Omental fat pad (tissue), 4 donors: Measurements from ENCODE around the gene SNPH. TPM values are rescaled to one million over a fixed set of nuclear protein-coding genes. Genes with fewer than 3 reads are reported as not detected.

ENCODE experiments used
- ATAC-seq: fragments of 150-250 bp; one replicate; pipeline ENCODE4 v1.9.1; 2016; ENCODE audit warnings: mild to moderate bottlenecking, moderate library complexity; ENCODE audit not compliant: low FRiP score
- DNase-seq: peaks from one replicate; pipeline ENCODE4 v3.0.0-alpha.2; 2019; ENCODE audit warnings: low spot score
- total RNA-seq, 4 donors: library from RNA; depleted of rRNA; stranded (reverse); fragments of >200 nt; gene quantifications; one replicate each; pipeline ENCODE4 v1.1.0, GENCODE V29; 2016
- TF ChIP-seq, protein P1 (sequence below), 3 donors: fragments of 450-650 bp; IDR thresholded peaks; one replicate each; pipeline ENCODE4 v1.5.1; 2016 to 2017; ENCODE audit warnings: antibody characterized with exemption in 3 of 3, mild to moderate bottlenecking in 3 of 3, moderate library complexity in 2 of 3

SNPH gene
- total RNA-seq, 4 donors from 2014 or later, result 2.0 to 3.9 (median 2.5) TPM

GRCh38 chr20:1229541-1229940 is 36.6 kb upstream of the SNPH start:
- DNase-seq (no peak), ATAC-seq (no peak)
- TF ChIP-seq, protein P1, sequence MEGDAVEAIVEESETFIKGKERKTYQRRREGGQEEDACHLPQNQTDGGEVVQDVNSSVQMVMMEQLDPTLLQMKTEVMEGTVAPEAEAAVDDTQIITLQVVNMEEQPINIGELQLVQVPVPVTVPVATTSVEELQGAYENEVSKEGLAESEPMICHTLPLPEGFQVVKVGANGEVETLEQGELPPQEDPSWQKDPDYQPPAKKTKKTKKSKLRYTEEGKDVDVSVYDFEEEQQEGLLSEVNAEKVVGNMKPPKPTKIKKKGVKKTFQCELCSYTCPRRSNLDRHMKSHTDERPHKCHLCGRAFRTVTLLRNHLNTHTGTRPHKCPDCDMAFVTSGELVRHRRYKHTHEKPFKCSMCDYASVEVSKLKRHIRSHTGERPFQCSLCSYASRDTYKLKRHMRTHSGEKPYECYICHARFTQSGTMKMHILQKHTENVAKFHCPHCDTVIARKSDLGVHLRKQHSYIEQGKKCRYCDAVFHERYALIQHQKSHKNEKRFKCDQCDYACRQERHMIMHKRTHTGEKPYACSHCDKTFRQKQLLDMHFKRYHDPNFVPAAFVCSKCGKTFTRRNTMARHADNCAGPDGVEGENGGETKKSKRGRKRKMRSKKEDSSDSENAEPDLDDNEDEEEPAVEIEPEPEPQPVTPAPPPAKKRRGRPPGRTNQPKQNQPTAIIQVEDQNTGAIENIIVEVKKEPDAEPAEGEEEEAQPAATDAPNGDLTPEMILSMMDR (IDR thresholded peaks at IDR 0.05), result no peak

DNA sequence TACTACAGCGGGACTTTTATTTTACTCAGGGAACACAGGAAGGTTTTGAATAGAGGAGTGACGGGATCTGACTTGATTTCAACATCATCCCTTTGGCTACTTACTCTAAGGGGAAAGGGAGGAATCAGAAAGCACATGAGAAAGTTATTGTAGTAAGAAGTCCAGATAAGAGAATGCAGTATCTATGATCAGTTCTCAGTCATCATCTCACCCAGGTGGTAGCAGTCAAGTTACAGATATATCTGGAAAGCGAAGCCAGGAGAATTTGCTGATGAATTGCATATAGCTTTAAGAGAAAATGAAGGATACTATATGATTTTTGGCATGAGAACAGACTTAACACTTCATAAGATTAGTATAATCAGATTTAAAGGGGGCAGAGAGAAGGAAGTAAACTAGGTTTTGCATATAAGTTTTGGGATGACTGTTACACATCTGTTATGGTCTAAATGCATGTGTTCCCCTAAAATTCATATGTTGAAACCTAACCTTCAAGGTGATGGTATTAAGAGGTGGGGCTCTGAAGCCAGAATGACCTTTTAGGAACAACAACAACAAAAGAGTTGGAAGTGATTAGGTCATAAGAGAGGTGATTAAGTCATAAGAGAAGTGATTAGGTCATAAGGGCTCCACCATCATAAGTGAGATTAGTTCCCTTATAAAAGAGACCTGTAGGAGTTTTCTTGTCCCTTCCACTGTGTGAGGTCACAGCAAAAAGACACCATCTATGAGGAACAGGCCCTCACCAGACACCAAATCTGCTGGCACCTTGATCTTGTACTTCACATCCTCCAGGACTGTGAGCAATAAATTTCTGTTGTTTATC is 33.6 kb upstream of the SNPH start:
- ATAC-seq, result no peak
- TF ChIP-seq, protein P1 (IDR thresholded peaks at IDR 0.05), result no peak
- DNase-seq, result no peak

DNA sequence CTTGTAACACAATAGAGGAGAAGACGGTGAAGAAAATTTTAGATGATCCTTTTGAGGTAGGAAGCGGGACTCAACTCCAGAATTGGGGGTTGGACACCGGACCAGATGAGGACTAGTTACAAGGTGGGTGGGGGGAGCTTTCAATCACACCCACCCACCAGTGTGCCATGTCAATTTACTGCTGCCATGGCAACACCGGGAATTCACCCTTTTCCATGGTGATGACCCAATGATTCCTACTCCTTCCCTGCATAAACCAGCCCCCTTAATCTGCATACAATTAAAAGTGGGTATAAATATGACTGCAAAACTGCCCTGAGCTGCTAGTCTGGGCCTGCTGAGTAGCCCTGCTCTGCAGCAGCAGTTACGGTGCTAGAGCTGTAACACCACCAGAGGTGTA is 25.5 kb upstream of the SNPH start:
- no peak for DNase-seq

DNA sequence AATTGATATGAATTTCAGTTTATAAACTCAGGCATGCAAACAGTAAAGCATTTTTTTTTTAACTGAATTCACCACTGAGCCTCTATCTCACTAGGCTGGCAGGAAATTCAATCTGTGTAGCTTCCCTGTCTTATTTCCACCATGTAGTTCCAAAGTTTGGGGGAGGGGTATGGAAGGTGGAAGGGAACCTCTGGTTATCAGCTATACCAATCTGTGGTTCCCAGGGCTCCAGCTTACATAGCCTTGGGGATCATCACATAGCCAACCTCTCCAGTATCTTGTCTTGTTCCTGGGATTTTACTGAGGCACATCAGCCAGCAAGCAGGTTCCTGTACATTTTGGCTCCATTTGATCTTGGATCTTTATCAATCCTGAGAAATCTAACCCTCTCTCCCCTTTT is 24.6 kb upstream of the SNPH start:
- TF ChIP-seq, protein P1 (IDR thresholded peaks at IDR 0.05), result no peak
- no peak for ATAC-seq
- no peak for DNase-seq

More for the DNA sequence above, 25.5 kb upstream of the SNPH start:
- no peak for ATAC-seq
- TF ChIP-seq, protein P1 (IDR thresholded peaks at IDR 0.05), result no peak

DNA sequence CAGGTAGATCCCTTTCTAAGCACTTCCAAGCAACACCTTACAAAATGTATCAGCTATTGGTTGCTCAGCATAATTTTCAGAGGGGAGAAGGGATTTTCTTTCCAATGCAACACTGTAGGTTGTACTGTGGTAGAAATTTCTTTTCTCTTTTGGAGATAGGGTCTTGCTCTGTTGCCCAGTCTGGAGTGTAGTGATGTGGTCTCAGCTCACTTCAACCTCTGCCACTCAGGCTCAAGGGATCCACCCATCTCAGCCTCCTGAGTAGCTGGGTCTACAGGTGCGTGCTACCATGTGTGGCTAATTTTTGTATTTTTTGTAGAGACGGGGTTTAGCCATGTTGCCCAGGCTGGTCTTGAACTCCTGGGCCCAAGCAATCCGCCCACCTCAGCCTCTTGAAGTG is 24.0 kb upstream of the SNPH start:
- DNase-seq (no peak), ATAC-seq (no peak)
- TF ChIP-seq, protein P1 (IDR thresholded peaks at IDR 0.05), result no peak

- ATAC-seq (peak; percentile 83), DNase-seq (no peak)
- TF ChIP-seq, protein P1 (IDR thresholded peaks at IDR 0.05), result no peak
Observed at GRCh38 chr20:1242530-1242929, 23.6 kb upstream of the SNPH start.

GRCh38 chr20:1245578-1245977 is 20.5 kb upstream of the SNPH start:
- no peak for ATAC-seq
- TF ChIP-seq, protein P1 (IDR thresholded peaks at IDR 0.05), result no peak
- DNase-seq, result no peak
